Measurements from ENCODE around the gene SRSF9. TPM values are rescaled to one million over a fixed set of nuclear protein-coding genes. Genes with fewer than 3 reads are reported as not detected.
A peak's percentile ranks its signal among the peaks of the same experiment; 100 is the strongest.

Gene SRSF9
- total and polyA plus RNA-seq, 2 of the 13 experiments (the other 11 are each of a cell fraction or from before 2014, with no cell fraction given), result 125 to 144 TPM

DNA sequence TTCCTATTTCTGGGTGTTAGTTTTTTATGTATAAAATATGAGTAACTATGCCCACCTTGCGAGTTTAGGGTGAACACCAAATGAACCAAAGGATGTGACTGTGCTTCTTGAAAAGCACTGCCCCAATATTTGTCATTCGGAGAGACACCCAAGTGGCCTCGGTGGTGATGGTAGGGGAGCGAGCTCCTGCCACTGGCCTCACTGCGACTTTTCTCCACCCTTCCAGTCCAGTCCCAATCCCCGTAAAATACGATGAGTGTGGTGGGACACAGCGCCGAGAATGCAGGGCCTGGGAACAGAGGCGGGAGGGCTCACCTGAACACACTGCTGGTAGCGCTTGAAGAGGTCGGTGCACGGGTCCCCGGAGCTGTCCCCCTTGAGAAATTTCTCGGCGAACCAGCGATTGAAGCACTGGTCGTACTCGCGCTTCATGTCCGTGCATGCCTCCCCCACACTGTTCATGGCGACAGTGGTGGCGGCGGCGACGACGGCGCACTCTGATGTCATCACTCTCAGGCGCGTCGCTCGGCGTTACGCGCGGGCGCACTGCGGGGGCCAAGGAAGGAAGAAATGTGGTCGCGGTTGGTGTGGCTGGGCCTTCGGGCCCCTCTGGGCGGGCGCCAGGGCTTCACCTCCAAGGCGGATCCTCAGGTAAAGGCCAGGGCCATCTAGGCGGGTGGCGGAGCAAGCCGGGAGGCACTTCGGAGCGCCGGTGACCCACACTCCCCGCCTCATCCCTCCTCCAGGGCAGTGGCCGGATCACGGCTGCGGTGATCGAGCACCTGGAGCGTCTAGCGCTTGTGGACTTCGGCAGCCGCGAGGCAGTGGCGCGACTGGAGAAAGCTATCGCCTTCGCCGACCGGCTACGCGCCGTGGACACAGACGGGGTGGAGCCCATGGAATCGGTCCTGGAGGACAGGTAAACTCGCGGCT is 23.4 kb downstream of the SRSF9 start, which contains the start of the genes GATC and TRIAP1 (continued):
- no peak for TF ChIP-seq NR3C1 (CRISPR knock-in tag; IDR thresholded peaks at IDR 0.05)
- TF ChIP-seq, protein P1, sequence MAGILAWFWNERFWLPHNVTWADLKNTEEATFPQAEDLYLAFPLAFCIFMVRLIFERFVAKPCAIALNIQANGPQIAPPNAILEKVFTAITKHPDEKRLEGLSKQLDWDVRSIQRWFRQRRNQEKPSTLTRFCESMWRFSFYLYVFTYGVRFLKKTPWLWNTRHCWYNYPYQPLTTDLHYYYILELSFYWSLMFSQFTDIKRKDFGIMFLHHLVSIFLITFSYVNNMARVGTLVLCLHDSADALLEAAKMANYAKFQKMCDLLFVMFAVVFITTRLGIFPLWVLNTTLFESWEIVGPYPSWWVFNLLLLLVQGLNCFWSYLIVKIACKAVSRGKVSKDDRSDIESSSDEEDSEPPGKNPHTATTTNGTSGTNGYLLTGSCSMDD (CRISPR knock-in tag; IDR thresholded peaks at IDR 0.05), result no peak
- no peak for TF ChIP-seq ZNF570 (CRISPR knock-in tag; IDR thresholded peaks at IDR 0.05; ENCODE audit: borderline replicate concordance)
- TF ChIP-seq POLR2A (IDR thresholded peaks at IDR 0.05; ENCODE audit: insufficient read depth in 1 of 2, low read depth in 2 of 2, low read length in 2 of 2), result peak; percentile 90 to 98
- 0 out of 2 replicates have a peak, but pooled peaks have one; percentile 57 for TF ChIP-seq ZNF589 (CRISPR knock-in tag; conservative IDR thresholded peaks at IDR 0.05)
- TF ChIP-seq ZNF224 (CRISPR knock-in tag; IDR thresholded peaks at IDR 0.05), result peak; percentile 68
- TF ChIP-seq, protein P2, sequence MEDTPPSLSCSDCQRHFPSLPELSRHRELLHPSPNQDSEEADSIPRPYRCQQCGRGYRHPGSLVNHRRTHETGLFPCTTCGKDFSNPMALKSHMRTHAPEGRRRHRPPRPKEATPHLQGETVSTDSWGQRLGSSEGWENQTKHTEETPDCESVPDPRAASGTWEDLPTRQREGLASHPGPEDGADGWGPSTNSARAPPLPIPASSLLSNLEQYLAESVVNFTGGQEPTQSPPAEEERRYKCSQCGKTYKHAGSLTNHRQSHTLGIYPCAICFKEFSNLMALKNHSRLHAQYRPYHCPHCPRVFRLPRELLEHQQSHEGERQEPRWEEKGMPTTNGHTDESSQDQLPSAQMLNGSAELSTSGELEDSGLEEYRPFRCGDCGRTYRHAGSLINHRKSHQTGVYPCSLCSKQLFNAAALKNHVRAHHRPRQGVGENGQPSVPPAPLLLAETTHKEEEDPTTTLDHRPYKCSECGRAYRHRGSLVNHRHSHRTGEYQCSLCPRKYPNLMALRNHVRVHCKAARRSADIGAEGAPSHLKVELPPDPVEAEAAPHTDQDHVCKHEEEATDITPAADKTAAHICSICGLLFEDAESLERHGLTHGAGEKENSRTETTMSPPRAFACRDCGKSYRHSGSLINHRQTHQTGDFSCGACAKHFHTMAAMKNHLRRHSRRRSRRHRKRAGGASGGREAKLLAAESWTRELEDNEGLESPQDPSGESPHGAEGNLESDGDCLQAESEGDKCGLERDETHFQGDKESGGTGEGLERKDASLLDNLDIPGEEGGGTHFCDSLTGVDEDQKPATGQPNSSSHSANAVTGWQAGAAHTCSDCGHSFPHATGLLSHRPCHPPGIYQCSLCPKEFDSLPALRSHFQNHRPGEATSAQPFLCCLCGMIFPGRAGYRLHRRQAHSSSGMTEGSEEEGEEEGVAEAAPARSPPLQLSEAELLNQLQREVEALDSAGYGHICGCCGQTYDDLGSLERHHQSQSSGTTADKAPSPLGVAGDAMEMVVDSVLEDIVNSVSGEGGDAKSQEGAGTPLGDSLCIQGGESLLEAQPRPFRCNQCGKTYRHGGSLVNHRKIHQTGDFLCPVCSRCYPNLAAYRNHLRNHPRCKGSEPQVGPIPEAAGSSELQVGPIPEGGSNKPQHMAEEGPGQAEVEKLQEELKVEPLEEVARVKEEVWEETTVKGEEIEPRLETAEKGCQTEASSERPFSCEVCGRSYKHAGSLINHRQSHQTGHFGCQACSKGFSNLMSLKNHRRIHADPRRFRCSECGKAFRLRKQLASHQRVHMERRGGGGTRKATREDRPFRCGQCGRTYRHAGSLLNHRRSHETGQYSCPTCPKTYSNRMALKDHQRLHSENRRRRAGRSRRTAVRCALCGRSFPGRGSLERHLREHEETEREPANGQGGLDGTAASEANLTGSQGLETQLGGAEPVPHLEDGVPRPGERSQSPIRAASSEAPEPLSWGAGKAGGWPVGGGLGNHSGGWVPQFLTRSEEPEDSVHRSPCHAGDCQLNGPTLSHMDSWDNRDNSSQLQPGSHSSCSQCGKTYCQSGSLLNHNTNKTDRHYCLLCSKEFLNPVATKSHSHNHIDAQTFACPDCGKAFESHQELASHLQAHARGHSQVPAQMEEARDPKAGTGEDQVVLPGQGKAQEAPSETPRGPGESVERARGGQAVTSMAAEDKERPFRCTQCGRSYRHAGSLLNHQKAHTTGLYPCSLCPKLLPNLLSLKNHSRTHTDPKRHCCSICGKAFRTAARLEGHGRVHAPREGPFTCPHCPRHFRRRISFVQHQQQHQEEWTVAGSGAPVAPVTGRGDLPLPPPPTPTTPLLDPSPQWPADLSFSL (CRISPR knock-in tag; IDR thresholded peaks at IDR 0.05), result no peak; the same call in 1 of the 2 replicates
- peak; percentile 86 for TF ChIP-seq RXRA (CRISPR knock-in tag; IDR thresholded peaks at IDR 0.05)
- TF ChIP-seq MXI1 (IDR thresholded peaks at IDR 0.05; ENCODE audit: borderline replicate concordance, low read depth, low read length), result peak; percentile 98
- TF ChIP-seq HOXA9 (CRISPR knock-in tag; IDR thresholded peaks at IDR 0.05; ENCODE audit: borderline replicate concordance), result peak; percentile 75; the same call in 1 of the 2 replicates
- no peak for TF ChIP-seq ZNF296 (CRISPR knock-in tag; conservative IDR thresholded peaks at IDR 0.05)
- no peak for TF ChIP-seq RCOR2 (CRISPR knock-in tag; IDR thresholded peaks at IDR 0.05)
- TF ChIP-seq, protein P3, sequence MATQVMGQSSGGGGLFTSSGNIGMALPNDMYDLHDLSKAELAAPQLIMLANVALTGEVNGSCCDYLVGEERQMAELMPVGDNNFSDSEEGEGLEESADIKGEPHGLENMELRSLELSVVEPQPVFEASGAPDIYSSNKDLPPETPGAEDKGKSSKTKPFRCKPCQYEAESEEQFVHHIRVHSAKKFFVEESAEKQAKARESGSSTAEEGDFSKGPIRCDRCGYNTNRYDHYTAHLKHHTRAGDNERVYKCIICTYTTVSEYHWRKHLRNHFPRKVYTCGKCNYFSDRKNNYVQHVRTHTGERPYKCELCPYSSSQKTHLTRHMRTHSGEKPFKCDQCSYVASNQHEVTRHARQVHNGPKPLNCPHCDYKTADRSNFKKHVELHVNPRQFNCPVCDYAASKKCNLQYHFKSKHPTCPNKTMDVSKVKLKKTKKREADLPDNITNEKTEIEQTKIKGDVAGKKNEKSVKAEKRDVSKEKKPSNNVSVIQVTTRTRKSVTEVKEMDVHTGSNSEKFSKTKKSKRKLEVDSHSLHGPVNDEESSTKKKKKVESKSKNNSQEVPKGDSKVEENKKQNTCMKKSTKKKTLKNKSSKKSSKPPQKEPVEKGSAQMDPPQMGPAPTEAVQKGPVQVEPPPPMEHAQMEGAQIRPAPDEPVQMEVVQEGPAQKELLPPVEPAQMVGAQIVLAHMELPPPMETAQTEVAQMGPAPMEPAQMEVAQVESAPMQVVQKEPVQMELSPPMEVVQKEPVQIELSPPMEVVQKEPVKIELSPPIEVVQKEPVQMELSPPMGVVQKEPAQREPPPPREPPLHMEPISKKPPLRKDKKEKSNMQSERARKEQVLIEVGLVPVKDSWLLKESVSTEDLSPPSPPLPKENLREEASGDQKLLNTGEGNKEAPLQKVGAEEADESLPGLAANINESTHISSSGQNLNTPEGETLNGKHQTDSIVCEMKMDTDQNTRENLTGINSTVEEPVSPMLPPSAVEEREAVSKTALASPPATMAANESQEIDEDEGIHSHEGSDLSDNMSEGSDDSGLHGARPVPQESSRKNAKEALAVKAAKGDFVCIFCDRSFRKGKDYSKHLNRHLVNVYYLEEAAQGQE (IDR thresholded peaks at IDR 0.05; ENCODE audit: borderline replicate concordance in 1 of 2, low read depth in 1 of 2, low read length in 2 of 2), result peak in 1 of 2 experiments; percentile 43; a peak in 2 of 4 replicates
- no peak for TF ChIP-seq LCORL (IDR thresholded peaks at IDR 0.05)
- peak; percentile 71; the same call in 1 of the 2 replicates for TF ChIP-seq LCORL (CRISPR knock-in tag; IDR thresholded peaks at IDR 0.05)
- no peak for TF ChIP-seq HHEX (CRISPR knock-in tag; IDR thresholded peaks at IDR 0.05)
- peak; percentile 36; the same call in 1 of the 2 replicates for TF ChIP-seq JUNB (CRISPR knock-in tag; IDR thresholded peaks at IDR 0.05; ENCODE audit: borderline replicate concordance)

Measured in HepG2 (cell line).